Ishikawa (cell line): ENCODE data around the gene SRPX2.

Experiments used
- CEBPB ChIP-seq: IDR thresholded peaks from 2 replicates; pipeline ENCODE4 v1.6.1; 2012
- EP300 ChIP-seq: IDR thresholded peaks from 2 replicates; pipeline ENCODE4 v1.6.1; 2012; ENCODE audit warnings: borderline replicate concordance
- FOXM1 ChIP-seq: IDR thresholded peaks from 2 replicates; pipeline ENCODE4 v1.6.1; 2012; ENCODE audit warnings: low read depth, borderline replicate concordance
- NFIC ChIP-seq: IDR thresholded peaks from 2 replicates; pipeline ENCODE4 v1.6.1; 2012
- RAD21 ChIP-seq: IDR thresholded peaks from 2 replicates; pipeline ENCODE4 v1.6.1; 2012; ENCODE audit warnings: low read depth
- YY1 ChIP-seq: IDR thresholded peaks from 2 replicates; pipeline ENCODE4 v1.6.1; 2012; ENCODE audit warnings: low read depth
- TF ChIP-seq, protein P1 (sequence below): IDR thresholded peaks from 2 replicates; pipeline ENCODE4 v1.6.1; 2012; ENCODE audit warnings: low read depth, mild to moderate bottlenecking
- TF ChIP-seq, protein P2 (sequence below): IDR thresholded peaks from 2 replicates; pipeline ENCODE4 v1.6.1; 2012
- TF ChIP-seq, protein P3 (sequence below): IDR thresholded peaks from 2 replicates; pipeline ENCODE4 v1.6.1; 2012

DNA sequence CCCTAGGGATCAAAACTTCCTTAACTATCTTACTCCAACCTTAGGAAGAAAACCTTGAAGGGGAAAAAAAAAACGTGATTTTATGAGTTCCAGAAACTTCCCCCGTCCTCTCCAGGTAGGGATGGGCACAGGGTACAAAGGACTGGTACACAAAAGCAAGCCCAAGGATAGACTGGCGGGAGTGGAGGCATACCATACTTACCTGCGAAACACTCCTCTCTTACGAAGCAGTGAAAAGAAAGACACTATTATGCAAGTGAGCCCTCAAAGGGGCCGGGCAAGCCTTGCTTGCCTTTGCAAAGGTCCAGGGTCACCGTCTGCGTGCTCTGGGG lies 8.0 kb upstream of the SRPX2 start:
- TF ChIP-seq, protein P1, sequence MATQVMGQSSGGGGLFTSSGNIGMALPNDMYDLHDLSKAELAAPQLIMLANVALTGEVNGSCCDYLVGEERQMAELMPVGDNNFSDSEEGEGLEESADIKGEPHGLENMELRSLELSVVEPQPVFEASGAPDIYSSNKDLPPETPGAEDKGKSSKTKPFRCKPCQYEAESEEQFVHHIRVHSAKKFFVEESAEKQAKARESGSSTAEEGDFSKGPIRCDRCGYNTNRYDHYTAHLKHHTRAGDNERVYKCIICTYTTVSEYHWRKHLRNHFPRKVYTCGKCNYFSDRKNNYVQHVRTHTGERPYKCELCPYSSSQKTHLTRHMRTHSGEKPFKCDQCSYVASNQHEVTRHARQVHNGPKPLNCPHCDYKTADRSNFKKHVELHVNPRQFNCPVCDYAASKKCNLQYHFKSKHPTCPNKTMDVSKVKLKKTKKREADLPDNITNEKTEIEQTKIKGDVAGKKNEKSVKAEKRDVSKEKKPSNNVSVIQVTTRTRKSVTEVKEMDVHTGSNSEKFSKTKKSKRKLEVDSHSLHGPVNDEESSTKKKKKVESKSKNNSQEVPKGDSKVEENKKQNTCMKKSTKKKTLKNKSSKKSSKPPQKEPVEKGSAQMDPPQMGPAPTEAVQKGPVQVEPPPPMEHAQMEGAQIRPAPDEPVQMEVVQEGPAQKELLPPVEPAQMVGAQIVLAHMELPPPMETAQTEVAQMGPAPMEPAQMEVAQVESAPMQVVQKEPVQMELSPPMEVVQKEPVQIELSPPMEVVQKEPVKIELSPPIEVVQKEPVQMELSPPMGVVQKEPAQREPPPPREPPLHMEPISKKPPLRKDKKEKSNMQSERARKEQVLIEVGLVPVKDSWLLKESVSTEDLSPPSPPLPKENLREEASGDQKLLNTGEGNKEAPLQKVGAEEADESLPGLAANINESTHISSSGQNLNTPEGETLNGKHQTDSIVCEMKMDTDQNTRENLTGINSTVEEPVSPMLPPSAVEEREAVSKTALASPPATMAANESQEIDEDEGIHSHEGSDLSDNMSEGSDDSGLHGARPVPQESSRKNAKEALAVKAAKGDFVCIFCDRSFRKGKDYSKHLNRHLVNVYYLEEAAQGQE = no peak
- TF ChIP-seq FOXM1 (no peak), EP300 (no peak), CEBPB (no peak), YY1 (no peak), NFIC (no peak), RAD21 (no peak)
- TF ChIP-seq, protein P2, sequence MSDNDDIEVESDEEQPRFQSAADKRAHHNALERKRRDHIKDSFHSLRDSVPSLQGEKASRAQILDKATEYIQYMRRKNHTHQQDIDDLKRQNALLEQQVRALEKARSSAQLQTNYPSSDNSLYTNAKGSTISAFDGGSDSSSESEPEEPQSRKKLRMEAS = no peak
- TF ChIP-seq, protein P3, sequence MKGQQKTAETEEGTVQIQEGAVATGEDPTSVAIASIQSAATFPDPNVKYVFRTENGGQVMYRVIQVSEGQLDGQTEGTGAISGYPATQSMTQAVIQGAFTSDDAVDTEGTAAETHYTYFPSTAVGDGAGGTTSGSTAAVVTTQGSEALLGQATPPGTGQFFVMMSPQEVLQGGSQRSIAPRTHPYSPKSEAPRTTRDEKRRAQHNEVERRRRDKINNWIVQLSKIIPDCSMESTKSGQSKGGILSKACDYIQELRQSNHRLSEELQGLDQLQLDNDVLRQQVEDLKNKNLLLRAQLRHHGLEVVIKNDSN = no peak
